ENCODE data around the gene FAM168B. TPM values are rescaled to one million over a fixed set of nuclear protein-coding genes. Genes with fewer than 3 reads are reported as not detected.

FAM168B gene
- total RNA-seq, 4 donors from 2014 or later = 70.4 to 130 (median 99.0) TPM

DNA sequence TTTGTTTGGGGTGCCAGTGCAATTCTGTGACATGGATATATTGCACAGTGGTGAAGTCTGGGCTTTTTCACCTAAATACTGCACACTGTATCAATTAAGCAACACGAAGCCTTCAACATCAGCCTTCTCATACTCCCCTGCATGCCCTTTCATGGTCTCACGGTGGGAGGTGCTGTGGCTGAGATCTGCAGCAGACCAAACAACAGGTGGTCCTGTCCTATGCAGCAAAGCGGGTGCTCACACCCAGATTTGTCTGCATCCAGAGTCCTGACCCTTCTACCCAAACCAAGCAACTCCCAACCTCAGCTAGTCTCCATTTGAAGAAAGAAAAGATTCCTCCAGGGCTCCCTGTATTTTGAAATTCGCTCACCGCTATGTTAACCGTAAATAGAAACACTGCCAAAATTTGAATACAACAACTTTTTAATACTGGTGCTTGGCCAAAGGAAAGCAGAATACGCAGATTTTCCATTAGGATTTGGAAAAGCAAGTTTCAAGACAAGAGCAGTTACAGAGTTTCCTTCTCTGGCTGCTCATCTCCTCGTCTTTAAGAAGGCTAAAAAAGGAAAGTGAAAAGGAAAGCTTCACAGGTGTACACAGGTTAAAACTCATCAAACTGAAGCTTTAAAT is 34.9 kb downstream of the FAM168B start:
- TF ChIP-seq, protein P1, sequence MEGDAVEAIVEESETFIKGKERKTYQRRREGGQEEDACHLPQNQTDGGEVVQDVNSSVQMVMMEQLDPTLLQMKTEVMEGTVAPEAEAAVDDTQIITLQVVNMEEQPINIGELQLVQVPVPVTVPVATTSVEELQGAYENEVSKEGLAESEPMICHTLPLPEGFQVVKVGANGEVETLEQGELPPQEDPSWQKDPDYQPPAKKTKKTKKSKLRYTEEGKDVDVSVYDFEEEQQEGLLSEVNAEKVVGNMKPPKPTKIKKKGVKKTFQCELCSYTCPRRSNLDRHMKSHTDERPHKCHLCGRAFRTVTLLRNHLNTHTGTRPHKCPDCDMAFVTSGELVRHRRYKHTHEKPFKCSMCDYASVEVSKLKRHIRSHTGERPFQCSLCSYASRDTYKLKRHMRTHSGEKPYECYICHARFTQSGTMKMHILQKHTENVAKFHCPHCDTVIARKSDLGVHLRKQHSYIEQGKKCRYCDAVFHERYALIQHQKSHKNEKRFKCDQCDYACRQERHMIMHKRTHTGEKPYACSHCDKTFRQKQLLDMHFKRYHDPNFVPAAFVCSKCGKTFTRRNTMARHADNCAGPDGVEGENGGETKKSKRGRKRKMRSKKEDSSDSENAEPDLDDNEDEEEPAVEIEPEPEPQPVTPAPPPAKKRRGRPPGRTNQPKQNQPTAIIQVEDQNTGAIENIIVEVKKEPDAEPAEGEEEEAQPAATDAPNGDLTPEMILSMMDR (IDR thresholded peaks at IDR 0.05) = no peak
- no peaks in the 10 kb centered on the region for H3K27me3 ChIP-seq
- H3K36me3 ChIP-seq = peaks cover 52% of the 10 kb centered on the region
- H3K27ac ChIP-seq = no peak overlapping the region
- H3K4me3 ChIP-seq = no peak overlapping the region
- no peak for DNase-seq (ENCODE audit: low spot score in 2 of 2)
- peaks cover 26% of the 10 kb centered on the region for H3K4me1 ChIP-seq
- WGBS = 74% methylated on average over 8 of the region's 8 CpGs
- no peaks in the 10 kb centered on the region for H3K9me3 ChIP-seq

DNA sequence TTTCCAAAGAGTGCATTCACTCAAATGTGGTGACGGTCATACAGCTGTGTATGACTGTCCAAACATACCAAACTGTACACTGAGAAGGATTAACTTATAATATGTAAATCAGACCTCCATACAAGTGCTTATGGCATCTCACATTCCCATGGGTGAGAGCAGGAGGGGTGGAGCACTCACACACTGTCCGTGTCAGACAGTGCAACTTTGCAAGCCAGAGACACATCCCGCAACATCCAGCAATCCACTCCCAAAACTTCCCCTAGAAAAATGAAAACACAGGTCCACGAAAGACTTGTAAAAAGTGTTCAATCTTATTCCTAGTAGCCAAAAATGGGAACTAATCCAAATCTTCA is 36.4 kb downstream of the FAM168B start:
- Histone ChIP-seq H3K36me3 (peaks cover 53% of the 10 kb centered on the region), H3K4me1 (peaks cover 22% of the 10 kb centered on the region), H3K27me3 (no peaks in the 10 kb centered on the region), H3K4me3 (no peak overlapping the region), H3K27ac (no peak overlapping the region), H3K9me3 (no peaks in the 10 kb centered on the region)
- TF ChIP-seq, protein P1 (IDR thresholded peaks at IDR 0.05) = no peak
- TF ChIP-seq POLR2AphosphoS5 (IDR thresholded peaks at IDR 0.05) (no peak), EP300 (IDR thresholded peaks at IDR 0.05) (no peak), POLR2A (IDR thresholded peaks at IDR 0.05) (no peak)
- no peak for DNase-seq (ENCODE audit: low spot score in 2 of 2)
- WGBS = 79% methylated on average over 4 of the region's 4 CpGs

DNA sequence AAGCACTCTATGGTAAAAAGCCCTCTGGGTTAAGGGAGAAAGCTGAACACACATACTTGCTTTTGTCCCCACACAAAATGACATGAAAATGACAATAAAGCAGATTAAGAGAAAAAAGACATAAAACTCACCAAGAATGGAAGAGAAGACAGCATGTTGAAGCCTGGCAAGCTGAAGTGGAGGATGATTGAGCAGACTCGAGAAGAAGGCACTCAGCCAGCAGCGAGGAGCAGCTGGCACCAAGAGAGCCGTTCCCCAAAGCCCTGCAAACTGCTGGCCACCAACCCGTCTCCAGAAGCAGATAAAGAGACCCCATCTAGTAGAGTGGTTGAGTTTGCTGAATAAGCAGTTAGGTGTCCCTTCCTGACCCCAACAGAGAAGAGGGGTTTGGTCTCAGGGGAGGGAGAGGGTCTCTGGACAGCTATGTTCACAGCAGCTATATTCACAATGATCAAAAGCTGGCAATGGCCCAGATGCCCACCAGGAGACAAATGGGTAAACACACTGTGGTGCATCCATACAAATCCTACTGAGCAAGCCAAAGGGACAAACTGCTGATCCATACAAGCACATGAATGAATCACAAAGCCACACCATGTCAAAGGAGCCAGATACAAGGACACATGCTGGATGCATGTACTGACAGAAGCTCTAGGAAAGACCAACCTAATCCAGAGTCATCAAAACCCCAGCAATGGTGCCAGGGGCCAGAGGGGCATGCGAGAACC is 36.9 kb downstream of the FAM168B start:
- TF ChIP-seq POLR2AphosphoS5 (IDR thresholded peaks at IDR 0.05) (no peak), POLR2A (IDR thresholded peaks at IDR 0.05) (no peak), EP300 (IDR thresholded peaks at IDR 0.05) (no peak)
- TF ChIP-seq, protein P1 (IDR thresholded peaks at IDR 0.05) = no peak

DNA sequence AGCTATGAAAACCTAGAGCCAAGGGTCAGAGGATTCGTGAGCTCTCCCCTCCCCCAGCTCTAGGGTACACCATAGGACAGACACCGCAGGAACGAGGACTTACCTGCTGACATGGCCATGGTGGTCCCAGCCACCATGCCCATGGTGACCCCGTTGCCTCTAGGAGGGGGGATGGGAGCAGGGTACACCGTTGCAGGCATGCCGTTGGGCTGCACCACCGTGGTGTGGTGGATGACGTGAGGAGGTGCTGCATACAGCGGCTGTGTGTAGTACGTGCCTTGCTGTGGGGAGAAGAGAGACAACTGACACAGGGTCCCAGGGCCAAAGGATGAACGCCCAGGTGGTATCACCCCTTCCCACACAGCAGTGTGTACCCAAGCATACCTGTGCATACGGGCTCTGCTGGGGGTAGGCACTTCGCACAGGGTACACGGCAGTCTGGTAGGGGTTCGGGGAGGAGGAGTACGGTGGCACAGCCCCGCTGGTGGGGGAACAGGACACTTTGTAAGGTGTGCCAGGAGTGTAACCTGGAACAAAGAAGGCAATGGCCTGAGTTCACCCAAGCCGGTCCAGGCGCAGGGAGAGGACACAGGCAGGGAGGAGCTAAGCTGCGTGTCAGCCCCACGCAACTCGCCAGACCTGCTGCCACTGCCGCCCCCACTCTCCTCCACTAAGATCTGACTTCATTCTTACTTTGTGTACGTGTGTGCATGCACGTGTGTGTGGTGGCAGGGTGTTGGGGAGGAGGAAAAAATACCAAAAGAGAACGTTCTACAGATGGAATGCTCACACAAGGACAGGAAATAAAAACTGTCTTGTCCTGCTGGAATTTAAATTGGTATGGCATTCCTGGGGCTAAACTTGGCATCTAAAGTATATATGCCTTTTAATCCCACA is 37.8 kb downstream of the FAM168B start:
- 83% methylated on average over 17 of the region's 26 CpGs for WGBS
- Histone ChIP-seq H3K4me3 (no peak overlapping the region), H3K9me3 (no peaks in the 10 kb centered on the region), H3K27me3 (no peaks in the 10 kb centered on the region), H3K27ac (no peak overlapping the region), H3K36me3 (peaks cover 68% of the 10 kb centered on the region), H3K4me1 (peaks cover 16% of the 10 kb centered on the region)
- DNase-seq (ENCODE audit: low spot score in 2 of 2) = peak in 1 of 2 donors; percentile 63
- TF ChIP-seq, protein P1 (IDR thresholded peaks at IDR 0.05) = no peak
- no peak for TF ChIP-seq POLR2A (IDR thresholded peaks at IDR 0.05)
- no peak for TF ChIP-seq POLR2AphosphoS5 (IDR thresholded peaks at IDR 0.05)
- TF ChIP-seq EP300 (IDR thresholded peaks at IDR 0.05) = no peak

More for the DNA sequence above, 36.9 kb downstream of the FAM168B start:
- DNase-seq (ENCODE audit: low spot score in 2 of 2) = peak in 1 of 2 donors; percentile 37
- H3K27me3 ChIP-seq = no peaks in the 10 kb centered on the region
- H3K4me3 ChIP-seq = no peak overlapping the region
- H3K9me3 ChIP-seq = no peaks in the 10 kb centered on the region
- peaks cover 17% of the 10 kb centered on the region for H3K4me1 ChIP-seq
- WGBS = 48% methylated on average over 5 of the region's 5 CpGs
- peaks cover 59% of the 10 kb centered on the region for H3K36me3 ChIP-seq
- H3K27ac ChIP-seq = peak overlapping the region; percentile 14

DNA sequence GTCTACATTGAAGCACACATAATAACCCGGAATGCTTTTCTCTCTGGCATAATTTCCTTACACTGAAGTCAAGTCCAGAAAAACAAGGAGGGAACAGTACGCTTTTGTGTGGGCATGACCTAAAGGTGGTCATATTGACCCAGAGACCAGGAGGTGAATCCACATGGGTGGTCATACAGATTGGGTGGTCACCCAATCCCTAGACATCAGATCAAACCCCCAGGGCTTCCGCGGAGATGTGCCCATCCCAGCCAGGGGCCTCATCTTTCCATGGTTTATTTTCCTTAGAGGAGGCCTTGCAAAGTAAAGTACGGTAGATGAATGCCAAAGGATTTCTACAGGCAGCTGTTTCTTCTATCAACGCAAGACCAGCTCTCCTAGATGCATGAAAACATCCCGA is 38.8 kb downstream of the FAM168B start:
- H3K36me3 ChIP-seq = peaks cover 71% of the 10 kb centered on the region
- WGBS = 92% methylated on average over 7 of the region's 7 CpGs
- H3K9me3 ChIP-seq = no peaks in the 10 kb centered on the region
- no peaks in the 10 kb centered on the region for H3K27me3 ChIP-seq
- no peak overlapping the region for H3K4me3 ChIP-seq
- no peak for DNase-seq (ENCODE audit: low spot score in 2 of 2)
- peaks cover 16% of the 10 kb centered on the region for H3K4me1 ChIP-seq
- TF ChIP-seq POLR2AphosphoS5 (IDR thresholded peaks at IDR 0.05) (no peak), EP300 (IDR thresholded peaks at IDR 0.05) (no peak), POLR2A (IDR thresholded peaks at IDR 0.05) (no peak)
- TF ChIP-seq, protein P1 (IDR thresholded peaks at IDR 0.05) = no peak
- H3K27ac ChIP-seq = no peak overlapping the region

Measured in suprapubic skin (tissue), 4 donors.